Measurements from ENCODE around the gene NLK.

DNA sequence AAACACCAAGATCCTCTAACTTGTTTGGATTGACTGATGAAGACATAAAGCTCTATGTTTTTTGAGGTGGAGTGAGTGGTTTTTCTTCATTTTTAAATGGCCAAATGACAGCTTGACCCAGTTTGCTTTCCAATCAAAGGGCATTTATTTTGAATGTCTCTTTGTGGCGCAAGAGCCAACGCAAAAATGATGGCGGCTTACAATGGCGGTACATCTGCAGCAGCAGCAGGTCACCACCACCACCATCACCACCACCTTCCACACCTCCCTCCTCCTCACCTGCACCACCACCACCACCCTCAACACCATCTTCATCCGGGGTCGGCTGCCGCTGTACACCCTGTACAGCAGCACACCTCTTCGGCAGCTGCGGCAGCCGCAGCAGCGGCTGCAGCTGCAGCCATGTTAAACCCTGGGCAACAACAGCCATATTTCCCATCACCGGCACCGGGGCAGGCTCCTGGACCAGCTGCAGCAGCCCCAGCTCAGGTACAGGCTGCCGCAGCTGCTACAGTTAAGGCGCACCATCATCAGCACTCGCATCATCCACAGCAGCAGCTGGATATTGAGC lies 329 bp downstream of the NLK start:
- TF ChIP-seq CTCF (IDR thresholded peaks at IDR 0.05; ENCODE audit: borderline replicate concordance, extremely low read depth, low read length, poor library complexity, severe bottlenecking) (no peak), EZH2 (IDR thresholded peaks at IDR 0.05; ENCODE audit: borderline replicate concordance, low read depth, low read length, severe bottlenecking) (no peak)
